NT2/D1 (cell line): ENCODE results near the gene POLR2A.

Experiments used
- YY1 ChIP-seq: IDR thresholded peaks from 2 replicates; pipeline ENCODE4 v1.6.1; 2011; ENCODE audit not compliant: insufficient read length, insufficient read depth
- ZNF274 ChIP-seq: IDR thresholded peaks from 2 replicates; pipeline ENCODE4 v1.6.1; 2011; ENCODE audit warnings: mild to moderate bottlenecking, low read depth, low read length

- TF ChIP-seq YY1 (no peak), ZNF274 (no peak)
Observed at GRCh38 chr17:7437369-7437863, 46.8 kb upstream of the POLR2A start.
